Superior temporal gyrus (tissue), 1 donor: ENCODE data around the gene FAM135A.
"Not testable (repeated sequence)": the region's sequence is repeated elsewhere in the genome, so short reads cannot be mapped to it uniquely, and the experiment has no call there.

Source experiments
- DNase-seq: peaks from one replicate; pipeline ENCODE4 v3.0.0-alpha.2; 2016; ENCODE audit errors: extremely low spot score

FAM135A gene

GRCh38 chr6:70459699-70460098, 46.4 kb downstream of the FAM135A start:
- not testable (repeated sequence) for DNase-seq

- no peak for DNase-seq
Measured at GRCh38 chr6:70470016-70470415, 56.7 kb downstream of the FAM135A start.

- not testable (repeated sequence) for DNase-seq
Measured at GRCh38 chr6:70470510-70470909, 57.2 kb downstream of the FAM135A start.

GRCh38 chr6:70474751-70475150, 61.4 kb downstream of the FAM135A start:
- DNase-seq, result no peak

GRCh38 chr6:70479236-70479635, 65.9 kb downstream of the FAM135A start:
- DNase-seq, result no peak

GRCh38 chr6:70486638-70487037, 73.3 kb downstream of the FAM135A start:
- not testable (repeated sequence) for DNase-seq

- no peak for DNase-seq
Measured at GRCh38 chr6:70489364-70489763, 76.1 kb downstream of the FAM135A start.

- no peak for DNase-seq
Measured at GRCh38 chr6:70494833-70495232, 81.5 kb downstream of the FAM135A start.

GRCh38 chr6:70495790-70496189, 82.5 kb downstream of the FAM135A start:
- DNase-seq, result not testable (repeated sequence)

GRCh38 chr6:70502484-70502883, 89.2 kb downstream of the FAM135A start:
- DNase-seq, result no peak

GRCh38 chr6:70503813-70504465, 90.6 kb downstream of the FAM135A start:
- no peak for DNase-seq

- DNase-seq, result no peak
Measured at GRCh38 chr6:70506321-70506720, 93.0 kb downstream of the FAM135A start.

- DNase-seq, result no peak
Measured at GRCh38 chr6:70507161-70507560, 93.9 kb downstream of the FAM135A start.

GRCh38 chr6:70508953-70509352, 95.6 kb downstream of the FAM135A start:
- no peak for DNase-seq

- no peak for DNase-seq
Measured at GRCh38 chr6:70510600-70510999, 97.3 kb downstream of the FAM135A start.

- DNase-seq, result no peak
Measured at GRCh38 chr6:70518723-70519122, 105.4 kb downstream of the FAM135A start.

GRCh38 chr6:70520575-70520974, 107.3 kb downstream of the FAM135A start:
- no peak for DNase-seq

- DNase-seq, result no peak
Measured at GRCh38 chr6:70524721-70525286, 111.5 kb downstream of the FAM135A start.

- no peak for DNase-seq
Measured at GRCh38 chr6:70527071-70527737, 113.9 kb downstream of the FAM135A start.

GRCh38 chr6:70530023-70530422, 116.7 kb downstream of the FAM135A start:
- DNase-seq, result no peak

GRCh38 chr6:70531133-70531532, 117.8 kb downstream of the FAM135A start:
- DNase-seq, result no peak

- DNase-seq, result no peak
Measured at GRCh38 chr6:70537266-70537665, 124.0 kb downstream of the FAM135A start.

GRCh38 chr6:70538376-70538775, 125.1 kb downstream of the FAM135A start:
- no peak for DNase-seq
